GM12892 (cell line): Measurements from ENCODE around the gene ASPHD2.

Experiments
- POLR2A ChIP-seq: IDR thresholded peaks from 2 replicates; pipeline ENCODE4 v1.6.1; 2011; ENCODE audit warnings: low read depth, low read length, control low read depth
- POLR2AphosphoS5 ChIP-seq: IDR thresholded peaks from 2 replicates; pipeline ENCODE4 v1.6.1; 2011; ENCODE audit warnings: low read depth, low read length, control low read depth
- TAF1 ChIP-seq: IDR thresholded peaks from 2 replicates; pipeline ENCODE4 v1.6.1; 2011; ENCODE audit warnings: low read depth, mild to moderate bottlenecking, control low read depth, low read length, borderline replicate concordance

- TF ChIP-seq POLR2A (no peak), POLR2AphosphoS5 (no peak), TAF1 (no peak)
Observed at GRCh38 chr22:26462051-26462450, 33.0 kb downstream of the ASPHD2 start.
